ENCODE results near the gene TIE1.
A peak's percentile ranks its signal among the peaks of the same experiment; 100 is the strongest.

Gene TIE1

DNA sequence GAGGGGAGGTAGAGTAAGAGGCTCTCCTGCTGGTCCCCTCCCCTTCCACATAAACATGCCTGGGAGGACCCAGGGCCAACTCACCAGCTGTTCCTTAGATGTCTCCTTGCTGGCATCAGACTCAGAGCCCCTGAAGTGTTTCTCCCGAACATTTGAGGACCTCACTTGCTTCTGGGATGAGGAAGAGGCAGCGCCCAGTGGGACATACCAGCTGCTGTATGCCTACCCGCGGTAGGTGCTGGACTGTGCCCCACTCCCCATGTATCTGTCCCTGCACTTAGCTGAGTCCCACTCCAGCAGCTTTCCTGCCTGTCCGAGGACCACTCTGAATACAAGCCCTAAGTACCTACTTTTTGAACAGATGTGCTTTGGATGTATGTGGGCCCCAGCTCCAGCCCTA, 37.2 kb downstream of the TIE1 start:
- DNase-seq (ENCODE audit: low read depth, low spot score): no peak

DNA sequence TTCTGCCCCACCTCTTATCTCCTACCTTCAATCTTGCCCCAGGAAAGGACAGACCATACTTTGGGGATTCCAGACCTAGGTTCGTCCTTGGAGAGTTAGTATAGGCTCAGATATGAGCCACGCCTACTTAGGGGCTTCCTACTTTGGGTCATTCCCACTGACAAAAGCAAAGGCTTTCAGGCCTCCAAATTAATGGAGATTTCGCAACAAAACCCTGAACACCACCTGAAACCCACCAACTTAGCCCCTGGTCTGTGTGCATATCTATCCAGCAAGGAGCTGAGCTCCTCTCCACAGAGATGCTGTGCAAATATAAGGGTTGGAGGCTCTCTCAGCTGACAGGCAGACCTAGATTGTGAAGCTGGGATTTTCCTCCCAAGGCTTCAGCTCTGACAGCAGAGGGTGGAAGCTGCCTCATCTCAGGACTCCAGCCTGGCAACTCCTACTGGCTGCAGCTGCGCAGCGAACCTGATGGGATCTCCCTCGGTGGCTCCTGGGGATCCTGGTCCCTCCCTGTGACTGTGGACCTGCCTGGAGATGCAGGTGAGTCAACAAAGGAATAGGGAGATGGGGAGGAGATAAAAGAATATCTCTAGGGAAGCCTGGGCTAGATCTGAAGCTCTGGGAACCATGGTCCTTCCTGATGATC, 38.9 kb downstream of the TIE1 start:
- DNase-seq (ENCODE audit: low read depth, low spot score): no peak

DNA sequence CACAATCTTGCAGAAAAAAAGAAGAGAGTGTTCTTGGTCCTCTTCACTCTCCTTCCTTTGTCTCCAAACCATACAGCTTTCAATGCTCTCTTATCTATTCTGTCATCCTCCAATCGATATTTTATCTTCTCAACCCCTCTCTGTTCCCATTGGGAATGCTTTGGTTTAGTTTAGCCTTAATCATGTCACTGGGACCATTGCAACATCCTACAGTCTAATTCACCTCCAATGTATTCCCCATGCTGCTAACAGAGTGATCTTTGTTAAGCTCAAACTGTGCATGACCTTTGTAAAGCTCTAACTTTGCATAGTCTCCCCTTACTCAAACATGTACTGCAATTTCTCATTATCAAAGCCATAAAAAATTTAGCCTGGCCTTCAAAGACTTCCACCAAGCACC, 39.8 kb downstream of the TIE1 start:
- no peak for DNase-seq (ENCODE audit: low read depth, low spot score)

DNA sequence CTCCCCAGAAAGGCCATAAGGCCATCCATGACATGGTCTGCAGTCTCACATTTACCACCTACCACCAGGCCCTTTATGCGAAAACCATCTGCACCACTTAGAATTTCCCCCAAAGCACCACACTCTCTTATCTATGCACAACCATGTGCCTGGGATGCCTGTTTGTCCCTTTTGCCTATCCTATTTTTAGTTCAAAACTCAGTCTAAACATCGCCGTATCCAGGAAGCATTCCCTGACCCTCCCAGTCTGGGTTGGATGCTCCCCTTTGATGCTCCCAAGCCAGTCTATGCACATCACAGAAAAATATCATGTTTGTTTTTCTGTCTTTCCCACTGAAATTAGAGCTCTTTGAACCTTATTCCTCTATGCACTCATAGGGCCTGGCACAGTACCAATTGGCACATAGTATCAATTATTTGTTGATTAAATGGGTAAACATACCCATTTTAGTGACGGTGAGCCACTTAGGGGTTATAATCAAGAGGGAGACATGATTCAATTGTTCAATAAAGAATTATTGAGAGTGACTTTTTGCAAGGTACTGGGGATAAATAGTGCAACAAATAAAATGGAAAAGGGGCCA, 43.6 kb downstream of the TIE1 start:
- DNase-seq (ENCODE audit: low read depth, low spot score): no peak

DNA sequence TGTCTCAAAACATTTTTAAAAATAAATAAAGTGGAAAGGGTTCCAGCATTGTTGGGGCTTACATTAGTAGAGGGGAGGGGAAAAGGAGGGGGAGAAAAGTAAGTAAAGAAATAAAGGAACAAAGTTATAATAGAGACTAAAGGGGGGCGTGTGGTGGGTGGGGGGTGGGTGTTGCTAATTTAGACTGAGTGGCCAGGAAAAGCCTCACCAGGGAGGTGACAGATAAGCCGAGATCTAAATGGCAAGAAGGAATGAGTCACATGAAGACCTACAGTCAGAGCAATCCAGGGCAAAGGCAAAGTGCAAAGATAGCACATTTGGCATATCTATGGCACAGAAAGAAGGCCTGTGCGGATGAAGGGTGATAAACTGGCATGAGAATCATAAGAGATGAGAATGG, 44.3 kb downstream of the TIE1 start:
- no peak for DNase-seq (ENCODE audit: low read depth, low spot score)

DNA sequence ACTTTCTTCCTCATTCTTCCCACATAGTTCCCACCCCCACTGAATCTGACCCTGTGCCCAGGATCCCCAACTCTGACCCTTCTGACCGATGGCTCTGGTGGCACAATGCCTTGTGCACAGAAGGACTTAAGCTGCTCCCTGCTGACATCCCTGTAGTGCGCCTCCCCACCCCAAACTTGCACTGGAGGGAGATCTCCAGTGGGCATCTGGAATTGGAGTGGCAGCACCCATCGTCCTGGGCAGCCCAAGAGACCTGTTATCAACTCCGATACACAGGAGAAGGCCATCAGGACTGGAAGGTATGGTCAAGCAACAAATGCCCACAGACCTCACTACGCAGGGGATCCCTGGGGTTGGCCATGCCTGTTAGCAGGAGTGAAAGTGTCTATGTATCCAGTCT, 45.9 kb downstream of the TIE1 start:
- no peak for DNase-seq (ENCODE audit: low read depth, low spot score)

DNA sequence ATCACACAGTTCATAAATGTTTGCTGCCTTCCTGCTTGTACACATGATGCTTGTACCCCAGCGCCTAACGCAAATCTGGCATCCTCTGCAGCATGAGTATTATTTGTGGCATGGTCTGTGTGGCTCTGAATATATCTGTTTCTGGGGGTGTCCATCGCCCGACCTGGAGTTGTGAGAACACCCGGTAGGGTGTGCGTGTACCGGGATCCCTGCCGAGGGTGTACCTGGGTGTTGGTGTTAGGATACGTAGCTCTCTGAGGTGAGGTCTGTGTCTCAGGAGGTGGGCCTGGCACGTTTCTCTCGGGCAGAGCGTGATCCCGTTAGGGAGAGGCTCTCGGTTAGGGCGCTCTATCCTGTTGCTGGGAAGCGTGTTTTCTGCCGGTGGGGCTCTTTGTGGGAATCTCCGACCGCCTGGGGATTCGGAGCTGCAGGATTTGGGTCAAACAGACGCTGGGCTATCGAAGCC, 47.6 kb downstream of the TIE1 start:
- no peak for DNase-seq (ENCODE audit: low read depth, low spot score)

DNA sequence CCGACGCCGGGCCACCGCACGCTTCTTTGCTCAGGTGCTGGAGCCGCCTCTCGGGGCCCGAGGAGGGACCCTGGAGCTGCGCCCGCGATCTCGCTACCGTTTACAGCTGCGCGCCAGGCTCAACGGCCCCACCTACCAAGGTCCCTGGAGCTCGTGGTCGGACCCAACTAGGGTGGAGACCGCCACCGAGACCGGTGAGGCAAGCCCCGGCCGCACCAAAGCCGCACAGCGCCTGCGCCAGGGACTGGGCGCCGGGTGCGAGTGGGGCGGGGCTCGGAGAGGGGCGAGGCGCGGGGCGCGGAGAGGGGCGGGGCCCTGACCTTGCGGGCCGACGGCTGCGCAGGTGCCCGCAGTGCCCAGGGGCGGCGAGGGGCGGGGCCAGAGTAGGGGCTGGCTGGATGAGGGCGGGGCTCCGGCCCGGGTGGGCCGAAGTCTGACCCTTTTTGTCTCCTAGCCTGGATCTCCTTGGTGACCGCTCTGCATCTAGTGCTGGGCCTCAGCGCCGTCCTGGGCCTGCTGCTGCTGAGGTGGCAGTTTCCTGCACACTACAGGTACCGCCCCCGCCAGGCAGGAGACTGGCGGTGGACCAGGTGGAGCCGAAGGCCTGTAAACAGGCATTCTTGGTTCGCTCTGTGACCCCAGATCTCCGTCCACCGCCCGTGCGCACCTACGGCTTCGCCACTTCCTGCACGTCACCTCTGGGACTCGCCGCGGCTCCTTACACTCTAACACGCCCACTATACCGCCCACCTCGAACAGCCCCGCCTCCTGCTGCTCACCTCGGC, 48.2 kb downstream of the TIE1 start:
- no peak for DNase-seq (ENCODE audit: low read depth, low spot score)

DNA sequence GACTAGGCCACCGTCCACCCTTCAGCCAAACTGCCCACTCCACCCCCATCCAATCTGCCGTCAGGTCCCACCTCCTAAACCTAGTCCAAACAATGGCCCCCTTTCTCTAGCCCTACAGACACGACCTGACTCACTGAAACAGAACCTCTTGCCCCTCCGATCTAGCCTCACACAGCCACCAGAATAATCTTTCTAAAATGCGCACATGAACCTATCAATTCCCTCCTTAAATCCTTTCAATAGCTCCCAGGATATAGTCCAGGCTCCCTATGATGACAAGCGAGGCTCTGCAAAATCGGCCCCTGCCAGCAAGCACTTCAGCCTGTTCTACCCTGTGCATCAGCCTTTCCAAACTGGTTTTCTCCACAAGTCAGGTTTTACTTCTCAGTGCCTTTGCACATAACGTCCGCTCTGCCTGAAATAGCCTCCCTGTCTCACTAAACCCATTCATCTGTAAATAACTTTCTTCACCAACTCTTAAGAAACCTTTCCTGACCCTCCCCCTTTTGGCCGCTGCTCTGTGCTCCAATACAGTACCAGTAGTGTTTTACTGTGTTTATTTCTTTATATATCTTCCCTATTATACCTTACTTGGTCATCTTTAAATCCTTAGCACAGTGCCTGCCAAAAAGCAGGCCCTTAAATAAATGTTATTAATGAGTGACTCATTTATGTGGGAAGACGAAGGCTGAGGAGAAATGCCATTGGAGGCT, 49.0 kb downstream of the TIE1 start:
- no peak for DNase-seq (ENCODE audit: low read depth, low spot score)

DNA sequence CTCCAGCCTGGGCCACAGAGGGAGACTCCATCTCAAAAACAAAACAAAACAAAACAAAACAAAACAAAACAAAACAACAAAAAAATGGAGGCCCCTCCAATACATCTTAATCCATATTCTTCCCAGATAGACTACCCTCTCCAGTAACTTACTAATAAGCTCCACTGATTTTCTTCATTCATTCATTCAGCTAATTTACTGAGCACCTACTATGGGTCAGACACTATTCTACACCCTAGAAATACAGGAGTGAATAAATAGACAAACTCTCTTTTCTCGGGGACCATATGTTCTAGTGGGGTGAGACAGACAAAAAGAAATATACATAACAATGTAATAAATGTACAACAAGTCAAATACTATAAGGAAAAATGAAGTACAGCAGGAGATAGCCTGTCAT, 50.2 kb downstream of the TIE1 start:
- DNase-seq (ENCODE audit: low read depth, low spot score): no peak

DNA sequence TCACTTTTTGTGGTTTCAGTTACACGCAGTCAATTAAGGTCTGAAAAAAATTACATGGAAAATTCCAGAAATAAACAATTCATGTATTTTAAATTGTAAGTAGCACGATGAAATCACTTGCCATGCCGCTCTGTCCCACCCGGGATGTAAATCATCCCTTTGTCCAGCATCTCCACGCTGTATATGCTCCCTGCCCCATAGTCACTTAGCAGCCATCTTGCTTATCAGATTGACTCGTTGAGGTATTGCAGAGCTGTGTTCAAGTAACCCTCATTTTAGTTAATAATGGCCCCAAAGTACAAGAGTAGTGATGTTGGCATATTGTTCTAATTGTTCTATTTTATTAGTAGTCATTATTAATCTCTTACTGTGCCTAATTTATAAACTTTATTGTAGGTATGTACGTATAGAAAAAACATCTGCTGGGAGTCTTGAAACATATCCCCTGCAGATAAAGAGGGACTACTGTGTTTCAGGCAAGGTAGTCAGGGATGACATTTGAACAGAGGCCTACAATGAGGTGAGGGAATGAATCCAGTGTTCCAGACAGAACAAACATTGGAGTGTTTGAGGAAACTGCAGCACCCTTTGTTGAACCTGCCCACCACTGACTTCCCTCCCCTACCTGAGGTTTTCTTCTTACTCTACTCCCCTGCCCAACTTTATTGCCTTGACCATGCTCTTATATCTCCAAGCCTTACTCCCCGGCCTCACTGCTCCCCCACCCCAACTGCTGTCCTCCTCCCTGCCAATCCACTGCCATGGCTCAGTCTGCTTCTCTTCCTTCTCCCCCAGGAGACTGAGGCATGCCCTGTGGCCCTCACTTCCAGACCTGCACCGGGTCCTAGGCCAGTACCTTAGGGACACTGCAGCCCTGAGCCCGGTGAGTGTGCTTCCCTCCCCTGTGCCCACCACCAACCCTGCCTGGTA, 50.9 kb downstream of the TIE1 start:
- DNase-seq (ENCODE audit: low read depth, low spot score): no peak

DNA sequence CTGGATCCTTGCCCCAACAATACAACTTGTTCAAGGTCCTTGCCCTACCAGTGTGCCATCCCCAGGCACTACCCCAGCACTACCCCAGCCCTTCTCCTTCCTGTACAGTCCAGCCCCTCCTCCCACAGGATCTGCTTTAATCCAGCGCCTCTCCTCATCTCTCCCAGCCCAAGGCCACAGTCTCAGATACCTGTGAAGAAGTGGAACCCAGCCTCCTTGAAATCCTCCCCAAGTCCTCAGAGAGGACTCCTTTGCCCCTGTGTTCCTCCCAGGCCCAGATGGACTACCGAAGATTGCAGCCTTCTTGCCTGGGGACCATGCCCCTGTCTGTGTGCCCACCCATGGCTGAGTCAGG, 51.5 kb downstream of the TIE1 start:
- DNase-seq (ENCODE audit: low read depth, low spot score): no peak

DNA sequence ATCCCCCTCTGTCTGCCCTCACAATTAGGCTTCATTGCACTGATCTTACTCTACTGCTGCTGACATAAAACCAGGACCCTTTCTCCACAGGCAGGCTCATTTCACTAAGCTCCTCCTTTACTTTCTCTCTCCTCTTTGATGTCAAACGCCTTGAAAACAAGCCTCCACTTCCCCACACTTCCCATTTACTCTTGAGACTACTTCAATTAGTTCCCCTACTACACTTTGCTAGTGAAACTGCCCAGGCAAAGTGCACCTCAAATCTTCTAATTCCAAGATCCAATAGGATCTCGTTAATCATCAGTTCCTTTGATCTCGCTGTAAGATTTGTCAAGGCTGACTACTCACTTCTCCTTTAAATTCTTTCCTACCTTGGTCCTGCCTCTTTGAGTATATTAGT, 52.1 kb downstream of the TIE1 start:
- DNase-seq (ENCODE audit: low read depth, low spot score): no peak

DNA sequence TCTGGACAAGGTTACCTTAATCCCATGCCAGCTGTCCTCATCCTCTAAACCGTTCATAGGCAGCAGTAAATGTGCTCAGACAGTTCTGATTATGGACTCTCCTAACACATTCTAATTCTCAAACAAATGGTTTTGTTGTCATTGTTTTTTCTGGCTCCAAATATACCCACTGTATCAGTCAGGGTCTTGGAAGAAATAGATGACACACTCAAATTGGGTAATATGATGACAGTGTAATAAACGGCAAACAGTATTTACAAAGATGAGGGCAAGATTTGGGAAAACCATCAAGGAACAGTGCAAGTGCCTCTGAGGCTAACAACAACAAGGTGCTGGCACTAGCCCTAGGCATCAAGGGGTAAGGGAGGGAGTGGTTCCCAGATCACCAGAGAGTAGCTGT, 53.7 kb downstream of the TIE1 start:
- DNase-seq (ENCODE audit: low read depth, low spot score): no peak

DNA sequence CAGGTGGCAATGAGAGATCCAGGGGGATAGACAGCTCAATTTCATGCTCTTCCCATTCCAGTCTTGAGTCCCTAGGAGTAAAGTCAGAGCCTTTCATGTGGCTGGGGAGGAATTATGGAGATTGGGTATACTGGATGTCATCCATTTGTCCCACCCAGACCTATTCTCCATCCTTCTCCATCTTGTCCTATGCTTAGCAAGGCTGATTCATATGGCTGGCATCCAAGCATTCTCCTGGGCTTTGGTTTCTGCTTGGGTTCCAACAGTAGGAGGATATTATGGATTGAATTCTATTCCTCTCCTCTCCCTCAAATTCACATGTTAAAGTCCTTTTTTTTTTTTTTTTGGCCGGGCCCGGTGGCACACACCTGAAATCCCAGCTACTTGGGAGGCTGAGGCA, 54.2 kb downstream of the TIE1 start:
- no peak for DNase-seq (ENCODE audit: low read depth, low spot score)

DNA sequence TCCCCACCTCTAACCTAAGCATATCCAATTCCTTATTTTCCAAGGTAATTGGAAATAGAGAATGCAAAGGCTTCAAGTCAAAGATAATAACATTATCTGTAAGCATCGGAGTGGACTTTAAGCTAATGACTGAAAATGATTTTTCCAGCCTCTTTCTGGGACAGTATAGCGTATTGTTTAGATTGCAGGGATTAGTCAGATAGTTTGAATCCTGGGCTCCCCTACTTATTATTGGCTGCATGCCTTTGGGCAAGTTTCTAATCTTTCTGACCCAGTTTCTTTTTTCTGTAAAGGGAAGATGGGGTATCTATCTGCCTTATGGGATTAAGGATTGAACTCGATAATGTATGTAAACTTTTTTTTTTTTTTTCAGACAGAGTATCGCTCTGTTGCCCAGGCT, 56.5 kb downstream of the TIE1 start:
- DNase-seq (ENCODE audit: low read depth, low spot score): no peak

DNA sequence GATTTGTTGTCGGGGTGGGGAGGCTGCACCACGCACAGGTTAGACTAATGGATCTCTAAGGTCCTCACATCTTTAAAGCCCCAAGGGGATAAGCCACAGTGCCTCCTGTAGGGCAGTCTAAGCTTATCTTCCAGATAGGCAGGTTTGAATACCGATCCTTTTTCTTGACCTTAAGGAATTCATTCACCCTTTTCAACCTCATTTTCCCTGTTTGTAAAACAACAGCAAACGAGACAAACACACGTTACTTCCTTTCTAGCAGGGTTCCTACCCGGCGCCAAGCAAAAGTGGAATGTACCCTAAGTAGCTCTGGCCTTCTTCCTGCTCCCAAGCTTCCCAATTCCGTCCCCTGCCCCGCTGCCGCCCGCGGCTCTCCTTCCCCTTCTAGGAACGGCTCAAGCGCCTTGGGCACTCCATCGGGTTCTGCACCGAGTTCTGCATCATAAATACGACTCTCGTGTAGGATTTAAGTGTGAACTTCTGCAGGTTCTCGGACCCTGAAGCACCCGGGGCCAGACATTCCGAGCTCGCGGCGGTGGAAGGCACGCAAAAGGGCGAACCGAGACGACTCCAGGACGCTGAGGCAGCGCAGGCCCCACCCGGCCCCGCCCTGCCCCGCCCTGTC, 57.5 kb downstream of the TIE1 start:
- DNase-seq (ENCODE audit: low read depth, low spot score): no peak

DNA sequence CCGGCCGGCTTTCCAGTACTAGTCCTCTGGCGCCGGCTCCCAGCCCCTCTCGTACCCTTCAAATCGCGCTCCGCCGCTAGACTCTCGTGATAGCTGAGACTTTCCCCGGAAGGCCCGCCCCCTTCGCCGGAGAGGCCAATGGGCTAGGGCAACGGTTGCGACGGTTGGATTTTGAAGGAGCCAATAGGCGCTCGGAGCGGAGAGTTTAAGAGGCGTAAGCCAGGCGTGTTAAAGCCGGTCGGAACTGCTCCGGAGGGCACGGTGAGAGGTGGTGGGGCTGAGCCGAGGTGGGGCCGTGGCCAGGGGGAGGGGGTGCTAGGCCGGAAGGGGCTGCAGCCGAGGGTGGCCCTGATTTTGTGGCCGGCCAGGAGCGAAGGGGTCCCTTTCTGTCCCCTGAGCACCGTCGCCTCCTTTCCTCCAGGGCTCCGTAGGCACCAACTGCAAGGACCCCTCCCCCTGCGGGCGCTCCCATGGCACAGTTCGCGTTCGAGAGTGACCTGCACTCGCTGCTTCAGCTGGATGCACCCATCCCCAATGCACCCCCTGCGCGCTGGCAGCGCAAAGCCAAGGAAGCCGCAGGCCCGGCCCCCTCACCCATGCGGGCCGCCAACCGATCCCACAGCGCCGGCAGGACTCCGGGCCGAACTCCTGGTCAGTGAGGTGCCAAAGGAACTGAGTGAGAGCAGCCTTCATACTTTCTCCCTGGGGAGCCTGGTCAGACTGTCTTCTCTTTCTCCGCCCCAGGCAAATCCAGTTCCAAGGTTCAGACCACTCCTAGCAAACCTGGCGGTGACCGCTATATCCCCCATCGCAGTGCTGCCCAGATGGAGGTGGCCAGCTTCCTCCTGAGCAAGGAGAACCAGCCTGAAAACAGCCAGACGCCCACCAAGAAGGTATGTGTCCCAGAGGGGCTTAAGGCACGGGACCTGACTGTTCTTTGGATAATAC, 58.2 kb downstream of the TIE1 start, which contains the start of gene CDC20:
CDC20 (plus strand) TSS at position 236 of the 948 bp plus-strand sequence; CDS start at position 471, 235 bp downstream.
- peak; percentile 79 for DNase-seq (ENCODE audit: low read depth, low spot score)

DNA sequence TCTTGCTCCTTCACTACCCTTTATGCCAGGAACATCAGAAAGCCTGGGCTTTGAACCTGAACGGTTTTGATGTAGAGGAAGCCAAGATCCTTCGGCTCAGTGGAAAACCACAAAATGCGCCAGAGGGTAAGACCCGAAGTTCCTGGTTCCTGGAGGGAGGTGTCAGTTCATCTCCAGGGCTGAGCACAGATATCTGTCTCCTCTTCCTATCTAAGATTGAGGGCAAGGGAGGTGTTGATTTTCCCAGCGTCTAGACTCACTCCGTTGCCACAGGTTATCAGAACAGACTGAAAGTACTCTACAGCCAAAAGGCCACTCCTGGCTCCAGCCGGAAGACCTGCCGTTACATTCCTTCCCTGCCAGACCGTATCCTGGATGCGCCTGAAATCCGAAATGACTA, 58.9 kb downstream of the TIE1 start:
- DNase-seq (ENCODE audit: low read depth, low spot score): no peak

DNA sequence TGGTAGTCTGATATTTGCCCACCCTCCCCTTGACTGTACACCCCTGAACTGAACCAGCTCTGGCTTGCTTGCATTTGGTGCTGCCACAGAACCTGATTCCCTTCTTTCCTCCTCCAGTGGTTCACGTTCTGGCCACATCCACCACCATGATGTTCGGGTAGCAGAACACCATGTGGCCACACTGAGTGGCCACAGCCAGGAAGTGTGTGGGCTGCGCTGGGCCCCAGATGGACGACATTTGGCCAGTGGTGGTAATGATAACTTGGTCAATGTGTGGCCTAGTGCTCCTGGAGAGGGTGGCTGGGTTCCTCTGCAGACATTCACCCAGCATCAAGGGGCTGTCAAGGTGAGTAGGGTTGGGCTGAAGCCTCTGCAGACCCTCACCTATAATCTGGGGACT, 59.8 kb downstream of the TIE1 start:
- no peak for DNase-seq (ENCODE audit: low read depth, low spot score)

Measured in brain pericyte (primary cell).